Activated naive CD8-positive, alpha-beta T cell treated with anti-CD3 and anti-CD28 coated beads, Interleukin-2, amount 50 U/mL, for 24 hours (primary cell): Measurements from ENCODE around the gene SPINDOC.
A peak's percentile ranks its signal among the peaks of the same experiment; 100 is the strongest.

ENCODE experiments used
- ATAC-seq: fragments of 150-1000 bp; cut with Tn5 transposase; one replicate; pipeline ENCODE4 v1.10.0; 2021
- DNase-seq: peaks from one replicate; pipeline ENCODE4 v3.0.0; 2021
- H3K27ac Mint-ChIP-seq: one replicate; pipeline ENCODE4 v1.8.0; 2021; ENCODE audit warnings: mild to moderate bottlenecking, mixed read lengths
- H3K27me3 Mint-ChIP-seq: one replicate; pipeline ENCODE4 v1.8.0; 2021; ENCODE audit warnings: mixed read lengths
- H3K36me3 Mint-ChIP-seq: one replicate; pipeline ENCODE4 v1.8.0; 2021; ENCODE audit warnings: low read depth, mixed read lengths
- H3K4me1 Mint-ChIP-seq: one replicate; pipeline ENCODE4 v1.8.0; 2021; ENCODE audit warnings: mixed read lengths
- H3K4me3 Mint-ChIP-seq: one replicate; pipeline ENCODE4 v1.8.0; 2021; ENCODE audit warnings: mild to moderate bottlenecking, moderate library complexity, mixed read lengths
- H3K9me3 Mint-ChIP-seq: one replicate; pipeline ENCODE4 v1.8.0; 2021; ENCODE audit warnings: mixed read lengths

The SPINDOC gene

GRCh38 chr11:63813035-63813562, at the start of gene SPINDOC:
Gene SPINDOC (plus strand): TSS chr11:63813456. CDS start chr11:63813687, 231 bp downstream.
- peak; percentile 83 for DNase-seq
- Mint-ChIP-seq H3K4me3 (peak within 1 kb of the TSS; percentile 81), H3K36me3 (peaks cover 19% of the 10 kb centered on the region), H3K4me1 (peaks cover 18% of the 10 kb centered on the region), H3K9me3 (no peaks in the 10 kb centered on the region), H3K27me3 (no peaks in the 10 kb centered on the region), H3K27ac (peak within 1 kb of the TSS; percentile 42)
- peak; percentile 87 for ATAC-seq

- H3K9me3 Mint-ChIP-seq, result no peaks in the 10 kb centered on the region
- H3K36me3 Mint-ChIP-seq, result no peaks in the 10 kb centered on the region
- no peak overlapping the region for H3K4me3 Mint-ChIP-seq
- no peaks in the 10 kb centered on the region for H3K27me3 Mint-ChIP-seq
- DNase-seq (no peak), ATAC-seq (no peak)
- H3K27ac Mint-ChIP-seq, result no peak overlapping the region
- peaks cover 11% of the 10 kb centered on the region for H3K4me1 Mint-ChIP-seq
These were observed 49.5 kb upstream of the SPINDOC start for GRCh38 chr11:63763496-63764339.

GRCh38 chr11:63764340-63764678, 48.9 kb upstream of the SPINDOC start:
- H3K27me3 Mint-ChIP-seq, result no peaks in the 10 kb centered on the region
- no peaks in the 10 kb centered on the region for H3K36me3 Mint-ChIP-seq

GRCh38 chr11:63764679-63765647, 48.3 kb upstream of the SPINDOC start:
- DNase-seq, result no peak
- Mint-ChIP-seq H3K4me1 (peaks cover 11% of the 10 kb centered on the region), H3K9me3 (no peaks in the 10 kb centered on the region), H3K27me3 (peaks cover 3% of the 10 kb centered on the region), H3K4me3 (no peak overlapping the region), H3K27ac (no peak overlapping the region), H3K36me3 (no peaks in the 10 kb centered on the region)
- ATAC-seq, result no peak

More at GRCh38 chr11:63764340-63764678, 48.9 kb upstream of the SPINDOC start:
- ATAC-seq, result no peak
- H3K9me3 Mint-ChIP-seq, result no peaks in the 10 kb centered on the region
- DNase-seq, result no peak
- no peak overlapping the region for H3K4me3 Mint-ChIP-seq
- H3K27ac Mint-ChIP-seq, result no peak overlapping the region
- H3K4me1 Mint-ChIP-seq, result peaks cover 11% of the 10 kb centered on the region

- Mint-ChIP-seq H3K4me3 (no peak overlapping the region), H3K4me1 (peaks cover 14% of the 10 kb centered on the region), H3K27me3 (peaks cover 8% of the 10 kb centered on the region), H3K36me3 (no peaks in the 10 kb centered on the region), H3K9me3 (no peaks in the 10 kb centered on the region), H3K27ac (no peak overlapping the region)
- DNase-seq (no peak), ATAC-seq (no peak)
These were observed 47.5 kb upstream of the SPINDOC start for GRCh38 chr11:63765688-63766241.

GRCh38 chr11:63766531-63767235, 46.6 kb upstream of the SPINDOC start:
- H3K4me1 Mint-ChIP-seq, result peaks cover 14% of the 10 kb centered on the region
- H3K36me3 Mint-ChIP-seq, result no peaks in the 10 kb centered on the region
- no peak for ATAC-seq
- peak overlapping the region; percentile 90 for H3K4me3 Mint-ChIP-seq
- no peak for DNase-seq
- peaks cover 14% of the 10 kb centered on the region for H3K27me3 Mint-ChIP-seq
- H3K27ac Mint-ChIP-seq, result no peak overlapping the region
- H3K9me3 Mint-ChIP-seq, result no peaks in the 10 kb centered on the region

GRCh38 chr11:63767267-63767564, 46.0 kb upstream of the SPINDOC start:
- Mint-ChIP-seq H3K27me3 (peaks cover 16% of the 10 kb centered on the region), H3K27ac (peak overlapping the region; percentile 84), H3K4me1 (peaks cover 14% of the 10 kb centered on the region), H3K4me3 (peak overlapping the region; percentile 90), H3K36me3 (no peaks in the 10 kb centered on the region), H3K9me3 (no peaks in the 10 kb centered on the region)
- DNase-seq (no peak), ATAC-seq (no peak)

GRCh38 chr11:63767565-63768236, 45.6 kb upstream of the SPINDOC start:
- H3K36me3 Mint-ChIP-seq, result no peaks in the 10 kb centered on the region
- H3K9me3 Mint-ChIP-seq, result no peaks in the 10 kb centered on the region
- H3K27ac Mint-ChIP-seq, result peak overlapping the region; percentile 84
- peaks cover 18% of the 10 kb centered on the region for H3K27me3 Mint-ChIP-seq
- peak; percentile 6 for ATAC-seq
- peaks cover 14% of the 10 kb centered on the region for H3K4me1 Mint-ChIP-seq
- H3K4me3 Mint-ChIP-seq, result peak overlapping the region; percentile 90
- DNase-seq, result peak; percentile 20

- peak within 1 kb of the TSS; percentile 84 for H3K27ac Mint-ChIP-seq
- peaks cover 14% of the 10 kb centered on the region for H3K4me1 Mint-ChIP-seq
- peak; percentile 58 for ATAC-seq
- H3K36me3 Mint-ChIP-seq, result no peaks in the 10 kb centered on the region
- DNase-seq, result peak; percentile 78
- peak within 1 kb of the TSS; percentile 90 for H3K4me3 Mint-ChIP-seq
- no peaks in the 10 kb centered on the region for H3K9me3 Mint-ChIP-seq
- peaks cover 23% of the 10 kb centered on the region for H3K27me3 Mint-ChIP-seq
These were observed 44.8 kb upstream of the SPINDOC start, which contains the start of gene ZFTA for GRCh38 chr11:63768237-63769041. Gene ZFTA (minus strand): TSS chr11:63768775. CDS start chr11:63768622, 153 bp downstream.

GRCh38 chr11:63769042-63769713, 44.1 kb upstream of the SPINDOC start:
- no peak overlapping the region for H3K4me3 Mint-ChIP-seq
- peaks cover 23% of the 10 kb centered on the region for H3K27me3 Mint-ChIP-seq
- no peaks in the 10 kb centered on the region for H3K9me3 Mint-ChIP-seq
- DNase-seq (peak; percentile 42), ATAC-seq (peak; percentile 31)
- no peak overlapping the region for H3K27ac Mint-ChIP-seq
- peaks cover 14% of the 10 kb centered on the region for H3K4me1 Mint-ChIP-seq
- H3K36me3 Mint-ChIP-seq, result no peaks in the 10 kb centered on the region

- H3K36me3 Mint-ChIP-seq, result no peaks in the 10 kb centered on the region
- H3K4me1 Mint-ChIP-seq, result peaks cover 14% of the 10 kb centered on the region
- H3K4me3 Mint-ChIP-seq, result peak overlapping the region; percentile 40
- peaks cover 23% of the 10 kb centered on the region for H3K27me3 Mint-ChIP-seq
- DNase-seq, result peak; percentile 6
- H3K27ac Mint-ChIP-seq, result no peak overlapping the region
- H3K9me3 Mint-ChIP-seq, result no peaks in the 10 kb centered on the region
- no peak for ATAC-seq
These were observed 43.4 kb upstream of the SPINDOC start for GRCh38 chr11:63769714-63770455.

GRCh38 chr11:63770763-63771162, 42.5 kb upstream of the SPINDOC start:
- DNase-seq (no peak), ATAC-seq (no peak)
- Mint-ChIP-seq H3K27ac (no peak overlapping the region), H3K4me3 (no peak overlapping the region), H3K4me1 (peaks cover 14% of the 10 kb centered on the region), H3K27me3 (peaks cover 23% of the 10 kb centered on the region), H3K9me3 (no peaks in the 10 kb centered on the region), H3K36me3 (no peaks in the 10 kb centered on the region)
